Heart right ventricle (tissue), 16 donors: ENCODE data around the gene BUD23. TPM values are rescaled to one million over a fixed set of nuclear protein-coding genes. Genes with fewer than 3 reads are reported as not detected.

Experiments
- ATAC-seq, 8 donors: fragments of 200-7000 bp; cut with Tn5 transposase; one replicate each; pipeline ENCODE4 v1.9.1; 2020; ENCODE audit warnings: mild to moderate bottlenecking in 8 of 8, moderate library complexity in 8 of 8, moderate number of reproducible peaks in 1 of 8
- DNase-seq, 2 donors: peaks; one replicate each; pipeline ENCODE4 v3.0.0-alpha.2; 2020
- H3K27ac ChIP-seq, 10 donors: fragments of 200-600 bp; sonication (generic) in 2 of 10; one replicate each; pipeline versions ENCODE4 v1.5.0 to v1.8.0; 2020 to 2022; ENCODE audit warnings: mild to moderate bottlenecking in 3 of 10
- H3K27me3 ChIP-seq, 7 donors: fragments of 200-600 bp; one replicate each; pipeline ENCODE4 v1.8.0; 2021 to 2022; ENCODE audit warnings: mild to moderate bottlenecking in 2 of 7
- H3K36me3 ChIP-seq, 9 donors: fragments of 200-600 bp; sonication (generic) in 1 of 9; one replicate each; pipeline versions ENCODE4 v1.5.0 to v1.8.0; 2020 to 2022; ENCODE audit warnings: mild to moderate bottlenecking in 2 of 9
- H3K4me1 ChIP-seq, 9 donors: fragments of 200-600 bp; sonication (generic) in 1 of 9; one replicate each; pipeline versions ENCODE4 v1.5.0 to v1.8.0; 2020 to 2022; ENCODE audit warnings: mild to moderate bottlenecking in 4 of 9
- H3K4me3 ChIP-seq, 10 donors: fragments of 200-600 bp; sonication (generic) in 2 of 10; one replicate each; pipeline versions ENCODE4 v1.5.0 to v1.8.0; 2020 to 2022; ENCODE audit warnings: mild to moderate bottlenecking in 7 of 10, moderate library complexity in 2 of 10
- H3K9me3 ChIP-seq, 11 donors: fragments of 200-600 bp in 10 of 11; sonication (generic) in 2 of 11; one replicate each; pipeline versions ENCODE4 v1.5.0 to v1.8.0; 2013 to 2022; ENCODE audit warnings: mild to moderate bottlenecking in 2 of 11, control low read depth in 1 of 11, moderate library complexity in 1 of 11
- WGBS, 2 donors: extraction: QIAGEN DNeasy Blood & Tissue Kit; methylation state at CpG; one replicate each; pipeline ENCODE4 v1.1.7; 2013; ENCODE audit warnings: inconsistent platforms in 1 of 2; 5-methylcytosine and 5-hydroxymethylcytosine counted together
- intact Hi-C, 10 donors: fragments of 100-400 bp; cut with DNase I; formaldehyde crosslinking; loops; one replicate each; pipeline versions ENCODE4 v1.11.1 to v1.14.2; 2022
- polyA plus RNA-seq, 2 donors: library from polyadenylated mRNA; stranded (reverse); fragments of 200-250 nt; gene quantifications; one replicate each; pipeline ENCODE4 v1.2.3, GENCODE V29; 2013
- total RNA-seq, 10 donors: library from RNA; stranded (reverse); fragmentation: NEBNext Ultra II Directional in 3 of 10; extraction: Animal tissue kit (Norgen Biotek cat#: 25700) in 3 of 10; gene quantifications; one replicate each; pipeline versions ENCODE4 v1.2.1 to v1.2.4, GENCODE V29; 2021 to 2023
- TF ChIP-seq, protein P1 (sequence below), 9 donors: fragments of 200-600 bp; sonication (generic) in 2 of 9; IDR thresholded peaks; one replicate each; pipeline versions ENCODE4 v1.5.0 to v1.8.0; 2021 to 2022; ENCODE audit warnings: antibody characterized with exemption in 9 of 9, mild to moderate bottlenecking in 5 of 9, moderate library complexity in 1 of 9
- donor health status: Arrhythmogenic right ventricular cardiomyopathy.
- donor health status: ischemic (EF 13 %, LVEDD 7.1; RV severe dilation, severe dysfunction).
- donor health status: healthy with polysubstance abuse.
- donor health status: DM: no; HTN: yes; CAD: no.
- donor health status: DM: no; HTN: no; CAD: no.
- donor health status: ischemic (EF 25% LVEDD 6.9; RV normal size, moderate dysfunction).
- donor health status: ischemic (EF 25% LVEDD 5.7; RV mildly dilated, moderate dysfunction).
- donor health status: healthy.
- donor health status: DM: yes; HTN: yes; CAD: no.
- donor health status: Ischemic cardiomyopathy.
- donor health status: ischemic (EF 35%, LVEDD 5.7; RV mildly dilated, moderate dysfunction).
- donor health status: nonischemic (EF 11% LVEDD 7.7; RV severe dilation, severe dysfunction).
- donor health status: DM: yes; HTN: yes; CAD: no.
- donor health status: PGD.
- donor health status: ischemic (EF 29% LVEDD 5.4; RV normal size, mild dysfunction).
- donor health status: nonischemic (EF 23%, LVEDD 6.1; RV moderate dilation, normal function).

BUD23 gene
- total and polyA plus RNA-seq, 12 donors = 63.4 to 134 (median 67.4) TPM

DNA sequence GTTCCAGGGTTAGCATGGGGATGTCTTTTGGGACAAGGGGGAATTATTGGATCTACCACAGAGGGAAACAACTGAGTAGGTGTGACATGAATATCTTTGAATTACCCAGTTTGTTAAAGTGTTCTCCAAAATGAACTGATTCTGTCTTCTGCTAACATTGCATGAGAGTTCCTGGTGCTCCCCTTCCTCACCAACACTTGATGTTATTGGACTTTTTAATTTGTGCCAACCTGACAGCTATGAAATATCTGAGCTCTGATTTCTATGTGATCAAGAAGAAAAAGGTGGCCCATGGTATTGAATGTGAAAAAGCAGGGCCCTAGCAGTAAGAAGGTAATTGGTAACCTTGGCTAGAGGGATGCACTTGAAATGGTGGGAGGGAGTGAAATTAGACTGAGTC, 20.4 kb upstream of the BUD23 start:
- ATAC-seq (no peak), DNase-seq (no peak)
- Histone ChIP-seq H3K27me3 (peaks cover 0 to 33% (median 0%) of the 10 kb centered on the region in 7 donors), H3K9me3 (peaks cover 0 to 20% (median 3%) of the 10 kb centered on the region in 11 donors), H3K27ac (no peak overlapping the region), H3K36me3 (no peaks in the 10 kb centered on the region), H3K4me3 (no peak overlapping the region), H3K4me1 (peaks cover 0 to 4% (median under 1%) of the 10 kb centered on the region in 9 donors)
- intact Hi-C loops = loop anchor here in 2 of 10 donors (10.0 kb wide), 2 partner anchors 58 to 62 kb away; no protein-coding TSS in a partner anchor
- TF ChIP-seq, protein P1, sequence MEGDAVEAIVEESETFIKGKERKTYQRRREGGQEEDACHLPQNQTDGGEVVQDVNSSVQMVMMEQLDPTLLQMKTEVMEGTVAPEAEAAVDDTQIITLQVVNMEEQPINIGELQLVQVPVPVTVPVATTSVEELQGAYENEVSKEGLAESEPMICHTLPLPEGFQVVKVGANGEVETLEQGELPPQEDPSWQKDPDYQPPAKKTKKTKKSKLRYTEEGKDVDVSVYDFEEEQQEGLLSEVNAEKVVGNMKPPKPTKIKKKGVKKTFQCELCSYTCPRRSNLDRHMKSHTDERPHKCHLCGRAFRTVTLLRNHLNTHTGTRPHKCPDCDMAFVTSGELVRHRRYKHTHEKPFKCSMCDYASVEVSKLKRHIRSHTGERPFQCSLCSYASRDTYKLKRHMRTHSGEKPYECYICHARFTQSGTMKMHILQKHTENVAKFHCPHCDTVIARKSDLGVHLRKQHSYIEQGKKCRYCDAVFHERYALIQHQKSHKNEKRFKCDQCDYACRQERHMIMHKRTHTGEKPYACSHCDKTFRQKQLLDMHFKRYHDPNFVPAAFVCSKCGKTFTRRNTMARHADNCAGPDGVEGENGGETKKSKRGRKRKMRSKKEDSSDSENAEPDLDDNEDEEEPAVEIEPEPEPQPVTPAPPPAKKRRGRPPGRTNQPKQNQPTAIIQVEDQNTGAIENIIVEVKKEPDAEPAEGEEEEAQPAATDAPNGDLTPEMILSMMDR (IDR thresholded peaks at IDR 0.05) = no peak

DNA sequence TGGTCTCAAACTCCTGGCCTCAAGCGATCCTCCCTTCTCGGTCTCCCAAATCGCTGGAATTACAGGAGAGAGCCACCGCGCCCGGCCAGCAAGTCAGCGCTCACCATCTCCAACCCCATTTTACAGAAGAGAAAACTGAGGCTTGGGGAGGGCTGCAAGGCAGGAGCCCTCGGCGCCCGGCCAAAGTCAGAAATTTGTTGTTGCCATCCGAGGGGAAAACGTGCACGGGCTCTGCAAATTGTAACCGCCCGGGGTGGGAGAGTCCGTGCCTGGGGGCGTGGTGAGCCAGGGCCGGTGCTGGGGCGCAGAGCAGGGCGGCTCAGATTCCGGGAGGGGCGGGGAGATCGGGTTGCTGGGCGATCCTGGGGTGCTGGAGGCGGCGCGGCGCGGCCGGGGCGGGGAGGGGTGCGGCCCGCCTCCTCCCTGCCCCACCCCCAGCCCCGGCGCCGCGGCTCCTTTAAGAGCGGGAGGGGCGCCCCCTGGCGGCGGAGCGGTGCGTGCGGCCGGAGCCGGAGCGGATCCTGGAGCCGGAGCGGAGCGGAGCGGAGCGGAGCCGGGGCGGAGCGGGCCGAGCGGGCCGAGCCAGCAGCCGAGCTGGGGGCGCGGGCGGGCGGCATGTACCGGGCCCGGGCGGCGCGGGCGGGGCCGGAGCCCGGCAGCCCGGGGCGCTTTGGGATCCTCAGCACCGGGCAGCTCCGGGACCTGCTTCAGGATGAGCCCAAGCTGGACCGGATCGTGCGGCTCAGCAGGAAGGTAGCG, 15.9 kb upstream of the BUD23 start, which contains the start of gene VPS37D:
VPS37D (plus strand) TSS at position 488 of the 759 bp plus-strand sequence; CDS start at position 616, 128 bp downstream.
- Histone ChIP-seq H3K27me3 (peaks cover 0 to 58% (median 0%) of the 10 kb centered on the region in 7 donors), H3K4me1 (peaks cover 0 to 15% (median 10%) of the 10 kb centered on the region in 9 donors), H3K36me3 (no peaks in the 10 kb centered on the region), H3K27ac (peak within 1 kb of the TSS in 1 of 10 donors; percentile 34), H3K9me3 (peaks cover 0 to 12% (median 3%) of the 10 kb centered on the region in 11 donors), H3K4me3 (peak within 1 kb of the TSS; percentile 53 to 93 (median 60))
- WGBS, 2 donors = 3 to 4% methylated on average over 41 to 79 of the region's 79 CpGs
- peak; percentile 88 to 97 (median 95) for ATAC-seq
- TF ChIP-seq, protein P1 (IDR thresholded peaks at IDR 0.05) = peak; percentile 58 to 96 (median 78)
- DNase-seq = peak; percentile 87 to 95
- intact Hi-C loops = loop anchor here in 7 of 10 donors (1.0 to 10.0 kb wide), 4 partner anchors 57 to 63 kb away; no protein-coding TSS in a partner anchor

DNA sequence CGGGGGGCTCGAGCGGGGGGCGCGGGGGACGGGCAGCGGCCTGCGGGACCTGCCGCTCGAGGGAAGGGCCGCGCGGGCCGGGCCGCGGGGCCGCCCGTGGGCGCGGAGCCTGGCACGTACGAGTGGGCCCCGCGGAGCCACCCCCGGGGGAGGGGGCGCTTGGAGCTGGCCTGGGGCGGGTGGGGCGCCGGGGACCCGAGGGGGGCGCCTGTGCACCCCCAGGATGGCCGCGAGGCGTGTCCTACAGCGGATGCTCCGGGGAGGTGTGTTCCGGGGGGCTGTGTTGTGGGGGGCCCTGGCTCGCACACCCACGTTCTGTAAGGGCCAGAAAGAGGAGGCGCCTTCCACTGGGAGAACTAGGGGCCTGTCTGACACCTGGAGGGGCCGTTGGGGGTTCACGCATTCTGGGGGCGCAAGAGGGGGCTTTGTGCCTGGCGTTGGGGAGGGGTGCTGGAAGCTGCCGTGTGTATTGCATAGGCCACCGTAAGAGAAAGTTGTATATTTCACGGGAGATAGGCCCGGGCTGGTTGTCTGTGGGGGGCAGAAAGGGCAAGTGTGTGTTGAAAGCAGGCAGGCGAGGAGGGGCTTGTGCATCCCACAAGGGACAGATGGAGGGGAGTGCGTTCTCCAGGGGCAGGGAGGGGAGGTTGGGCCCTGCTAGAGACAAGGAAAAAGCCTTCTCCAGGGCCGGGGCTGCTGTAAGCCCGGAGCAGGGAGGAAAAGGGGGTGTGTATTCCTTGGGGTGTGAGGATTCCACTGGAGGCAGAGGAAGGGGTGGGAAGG, 15.1 kb upstream of the BUD23 start:
- peak overlapping the region in 1 of 10 donors; percentile 34 for H3K27ac ChIP-seq
- 2 to 3% methylated on average over 26 to 51 of the region's 52 CpGs for WGBS, 2 donors
- H3K4me1 ChIP-seq = peaks cover 0 to 15% (median 10%) of the 10 kb centered on the region in 9 donors
- H3K9me3 ChIP-seq = peaks cover 0 to 4% (median under 1%) of the 10 kb centered on the region in 11 donors
- DNase-seq = peak in 1 of 2 donors; percentile 21
- intact Hi-C loops = loop anchor here in 6 of 10 donors (5.0 to 10.0 kb wide), 3 partner anchors 57 to 63 kb away; no protein-coding TSS in a partner anchor
- TF ChIP-seq, protein P1 (IDR thresholded peaks at IDR 0.05) = no peak
- H3K27me3 ChIP-seq = peaks cover 0 to 52% (median 0%) of the 10 kb centered on the region in 7 donors
- no peaks in the 10 kb centered on the region for H3K36me3 ChIP-seq
- peak in 1 of 8 donors; percentile 2 for ATAC-seq
- peak overlapping the region; percentile 53 to 93 (median 60) for H3K4me3 ChIP-seq

DNA sequence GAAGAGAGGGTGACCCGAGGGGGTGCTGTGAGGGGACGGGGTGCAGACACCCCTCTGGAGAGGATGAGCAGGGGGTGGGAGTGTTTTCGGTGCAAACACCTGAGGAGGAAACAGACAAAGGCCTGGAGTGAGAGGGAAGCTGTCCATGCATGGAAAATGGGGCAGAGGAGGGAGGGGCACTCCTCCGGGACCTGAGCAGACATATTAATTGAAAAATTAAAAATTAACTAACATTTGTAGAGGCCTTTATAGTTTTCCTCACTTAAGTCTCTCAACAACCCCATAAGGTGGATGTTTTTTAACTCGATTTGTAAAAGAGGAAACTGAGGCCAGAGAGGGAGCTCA, 14.5 kb upstream of the BUD23 start:
- Histone ChIP-seq H3K4me1 (peaks cover 0 to 15% (median 10%) of the 10 kb centered on the region in 9 donors), H3K27me3 (peaks cover 0 to 52% (median 0%) of the 10 kb centered on the region in 7 donors), H3K27ac (no peak overlapping the region), H3K9me3 (no peaks in the 10 kb centered on the region), H3K4me3 (peak overlapping the region in 8 of 10 donors; percentile 53 to 93 (median 60)), H3K36me3 (no peaks in the 10 kb centered on the region)
- ATAC-seq (no peak), DNase-seq (no peak)
- intact Hi-C loops = loop anchor here in 6 of 10 donors (5.0 to 10.0 kb wide), 3 partner anchors 56 to 64 kb away; no protein-coding TSS in a partner anchor
- WGBS, 2 donors = 34 to 35% methylated on average over 5 of the region's 5 CpGs
- TF ChIP-seq, protein P1 (IDR thresholded peaks at IDR 0.05) = no peak
